Osteoblast (primary cell): Measurements from ENCODE around the gene PCNP. TPM values are rescaled to one million over a fixed set of nuclear protein-coding genes. Genes with fewer than 3 reads are reported as not detected.

Experiments used
- DNase-seq: peaks from one replicate; pipeline ENCODE4 v3.0.0; 2011; ENCODE audit warnings: low spot score, mixed read lengths; ENCODE audit not compliant: insufficient read length; ENCODE audit errors: missing footprints
- H2AFZ ChIP-seq: 2 replicates; pipeline ENCODE4 v1.6.0; 2011; ENCODE audit warnings: mild to moderate bottlenecking, low read length
- H3K27ac ChIP-seq: 2 replicates; pipeline ENCODE4 v1.5.1; 2011; ENCODE audit warnings: mild to moderate bottlenecking, low read depth, low read length, moderate library complexity
- H3K27me3 ChIP-seq: 2 replicates; pipeline ENCODE4 v1.6.0; 2012; ENCODE audit warnings: mild to moderate bottlenecking, control low read depth, inconsistent platforms, low read length, moderate library complexity; ENCODE audit not compliant: insufficient read depth
- H3K36me3 ChIP-seq: 2 replicates; pipeline ENCODE4 v1.5.1; 2011; ENCODE audit warnings: mild to moderate bottlenecking, low read length, control low read depth, moderate library complexity; ENCODE audit not compliant: insufficient read depth
- H3K4me1 ChIP-seq: 2 replicates; pipeline ENCODE4 v1.5.1; 2011; ENCODE audit warnings: mild to moderate bottlenecking, low read length, control low read depth, moderate library complexity; ENCODE audit not compliant: insufficient read depth
- H3K4me2 ChIP-seq: 2 replicates; pipeline ENCODE4 v1.6.0; 2011; ENCODE audit warnings: mild to moderate bottlenecking, low read length; ENCODE audit not compliant: insufficient read depth
- H3K4me3 ChIP-seq: fragments of 200-600 bp; sonication (generic); 3 replicates; pipeline ENCODE4 v1.5.1; 2012; ENCODE audit warnings: mild to moderate bottlenecking, low read length, inconsistent platforms; ENCODE audit not compliant: insufficient read depth
- H3K79me2 ChIP-seq: 2 replicates; pipeline ENCODE4 v1.6.0; 2012; ENCODE audit warnings: mild to moderate bottlenecking, low read length, control low read depth, inconsistent platforms; ENCODE audit not compliant: insufficient read depth
- H3K9me3 ChIP-seq: 2 replicates; pipeline ENCODE4 v1.5.1; 2011; ENCODE audit warnings: low read depth, low read length, control low read depth
- H4K20me1 ChIP-seq: 2 replicates; pipeline ENCODE4 v1.6.0; 2012; ENCODE audit warnings: mild to moderate bottlenecking, low read length, control low read depth; ENCODE audit not compliant: insufficient read depth
- small RNA-seq: library from RNA; depleted of rRNA; stranded (forward); fragments of <200 nt; gene quantifications from one replicate; pipeline ENCODE3, GENCODE V24; 2012
- total RNA-seq: library from RNA; depleted of rRNA; stranded (reverse); fragments of >200 nt; gene quantifications from 2 replicates; pipeline ENCODE4 v1.2.3, GENCODE V29; 2012
- TF ChIP-seq, protein P1 (sequence below): IDR thresholded peaks from 2 replicates; pipeline ENCODE4 v1.5.1; 2011; ENCODE audit warnings: mild to moderate bottlenecking, low read depth, low read length, moderate library complexity; ENCODE audit errors: extremely low read depth

Gene PCNP
- total RNA-seq, 1 donor, result 92.6 TPM

DNA sequence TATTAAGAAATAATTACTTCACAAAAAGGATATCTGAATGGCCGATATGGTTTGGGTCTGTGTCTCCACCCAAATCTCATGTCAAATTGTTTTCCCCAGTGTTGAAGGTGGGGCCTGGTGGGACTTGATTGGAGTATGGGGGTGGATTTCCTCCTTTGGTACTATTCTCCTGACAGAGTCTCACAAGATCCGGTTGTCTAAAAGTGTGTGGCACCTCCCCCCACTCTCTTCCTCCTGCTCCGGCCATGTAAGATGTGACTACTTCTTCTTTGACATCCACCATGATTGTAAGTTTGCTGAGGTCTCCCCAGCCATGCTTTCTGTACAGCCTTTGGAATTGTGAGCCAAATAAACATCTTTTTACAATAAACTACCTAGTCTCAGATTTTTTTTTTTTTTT lies 68.5 kb downstream of the PCNP start:
- no peak overlapping the region for H3K4me2 ChIP-seq
- H3K79me2 ChIP-seq, result no peaks in the 10 kb centered on the region
- H3K4me3 ChIP-seq, result no peak overlapping the region
- no peak overlapping the region for H3K27ac ChIP-seq
- no peaks in the 10 kb centered on the region for H3K9me3 ChIP-seq
- no peaks in the 10 kb centered on the region for H3K36me3 ChIP-seq
- H3K27me3 ChIP-seq, result no peaks in the 10 kb centered on the region
- TF ChIP-seq, protein P1, sequence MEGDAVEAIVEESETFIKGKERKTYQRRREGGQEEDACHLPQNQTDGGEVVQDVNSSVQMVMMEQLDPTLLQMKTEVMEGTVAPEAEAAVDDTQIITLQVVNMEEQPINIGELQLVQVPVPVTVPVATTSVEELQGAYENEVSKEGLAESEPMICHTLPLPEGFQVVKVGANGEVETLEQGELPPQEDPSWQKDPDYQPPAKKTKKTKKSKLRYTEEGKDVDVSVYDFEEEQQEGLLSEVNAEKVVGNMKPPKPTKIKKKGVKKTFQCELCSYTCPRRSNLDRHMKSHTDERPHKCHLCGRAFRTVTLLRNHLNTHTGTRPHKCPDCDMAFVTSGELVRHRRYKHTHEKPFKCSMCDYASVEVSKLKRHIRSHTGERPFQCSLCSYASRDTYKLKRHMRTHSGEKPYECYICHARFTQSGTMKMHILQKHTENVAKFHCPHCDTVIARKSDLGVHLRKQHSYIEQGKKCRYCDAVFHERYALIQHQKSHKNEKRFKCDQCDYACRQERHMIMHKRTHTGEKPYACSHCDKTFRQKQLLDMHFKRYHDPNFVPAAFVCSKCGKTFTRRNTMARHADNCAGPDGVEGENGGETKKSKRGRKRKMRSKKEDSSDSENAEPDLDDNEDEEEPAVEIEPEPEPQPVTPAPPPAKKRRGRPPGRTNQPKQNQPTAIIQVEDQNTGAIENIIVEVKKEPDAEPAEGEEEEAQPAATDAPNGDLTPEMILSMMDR, result no peak
- H4K20me1 ChIP-seq, result no peaks in the 10 kb centered on the region
- peaks cover 17% of the 10 kb centered on the region for H3K4me1 ChIP-seq
- H2AFZ ChIP-seq, result no peak overlapping the region
- DNase-seq, result no peak

DNA sequence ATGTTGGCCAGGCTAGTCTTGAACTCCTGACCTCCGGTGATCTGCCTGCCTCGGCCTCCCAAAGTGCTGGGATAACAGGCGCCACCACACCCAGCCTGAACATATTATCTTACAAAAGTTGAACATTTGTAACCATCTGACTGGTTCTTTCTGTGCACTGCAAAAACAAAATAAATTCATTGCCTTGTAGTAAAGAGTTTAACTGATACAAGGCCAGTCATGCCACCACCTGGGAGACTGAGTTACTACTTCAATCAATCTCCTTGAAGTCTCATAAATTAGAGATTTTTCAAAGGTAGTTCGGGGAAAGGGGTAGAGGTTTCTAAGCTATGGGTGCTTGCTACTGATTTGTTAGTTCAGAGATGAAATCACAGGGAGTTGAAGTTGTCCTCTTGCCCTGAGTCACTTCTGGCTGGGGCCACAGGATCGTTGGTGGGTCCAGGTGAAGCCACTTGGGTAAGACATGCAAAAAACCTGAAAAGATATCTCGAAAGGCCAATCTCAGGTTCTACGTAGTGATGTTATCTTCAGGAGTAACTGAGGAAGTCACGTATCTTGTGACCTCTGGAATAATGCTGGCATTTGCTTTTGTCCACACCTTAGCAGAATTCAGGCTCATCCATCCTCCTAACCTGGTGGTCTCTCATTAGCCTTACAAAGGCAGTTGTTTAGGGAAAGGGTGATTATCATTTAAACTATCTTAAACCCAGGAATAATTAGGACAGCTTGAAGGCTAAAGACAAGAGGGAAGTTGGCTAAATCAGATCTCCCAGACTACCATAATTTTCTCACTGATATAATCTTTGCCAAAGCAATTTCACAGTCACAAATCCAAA lies 69.2 kb downstream of the PCNP start:
- no peak overlapping the region for H2AFZ ChIP-seq
- no peaks in the 10 kb centered on the region for H3K79me2 ChIP-seq
- H3K27ac ChIP-seq, result peak overlapping the region; percentile 1
- no peak overlapping the region for H3K4me3 ChIP-seq
- TF ChIP-seq, protein P1, result no peak
- H4K20me1 ChIP-seq, result no peaks in the 10 kb centered on the region
- no peaks in the 10 kb centered on the region for H3K9me3 ChIP-seq
- peaks cover 17% of the 10 kb centered on the region for H3K4me1 ChIP-seq
- H3K4me2 ChIP-seq, result no peak overlapping the region
- no peaks in the 10 kb centered on the region for H3K27me3 ChIP-seq
- H3K36me3 ChIP-seq, result no peaks in the 10 kb centered on the region
- DNase-seq, result no peak

Small RNAs within 50 kb of the gene (small RNA-seq; reads per million reads assigned to genes)
- not detected for gene RF00019
- gene RNU6-1256P, result not detected

Other genes starting within 250 kb of the PCNP start
- gene SENP7, start 61.0 kb upstream of the PCNP start, total RNA-seq, result 11.2 and 11.8 TPM in 2 replicates
- gene TRMT10C, start 12.3 kb upstream of the PCNP start, total RNA-seq, result 25.0 and 25.6 TPM in 2 replicates
- 22.8 and 23.3 TPM in 2 replicates for gene ZBTB11, start 103.0 kb downstream of the PCNP start, total RNA-seq
- 1,105 and 1,475 TPM in 2 replicates for gene RPL24, start 112.5 kb downstream of the PCNP start, total RNA-seq
- 10.6 and 10.9 TPM in 2 replicates for gene CEP97, start 150.4 kb downstream of the PCNP start, total RNA-seq
- 8.3 and 11.2 TPM in 2 replicates for gene NXPE3, start 205.0 kb downstream of the PCNP start, total RNA-seq